Stimulated activated CD4-positive, alpha-beta T cell treated with anti-CD3 and anti-CD28 coated beads, Interleukin-2, amount 100 ng/mL, for 4 hours (primary cell): ENCODE data around the gene SNRPA.
"Not testable (repeated sequence)": the region's sequence is repeated elsewhere in the genome, so short reads cannot be mapped to it uniquely, and the experiment has no call there.

ENCODE experiments used
- DNase-seq: peaks from one replicate; pipeline ENCODE4 v3.0.0-alpha.2; 2020; ENCODE audit warnings: low read depth

SNRPA gene

DNA sequence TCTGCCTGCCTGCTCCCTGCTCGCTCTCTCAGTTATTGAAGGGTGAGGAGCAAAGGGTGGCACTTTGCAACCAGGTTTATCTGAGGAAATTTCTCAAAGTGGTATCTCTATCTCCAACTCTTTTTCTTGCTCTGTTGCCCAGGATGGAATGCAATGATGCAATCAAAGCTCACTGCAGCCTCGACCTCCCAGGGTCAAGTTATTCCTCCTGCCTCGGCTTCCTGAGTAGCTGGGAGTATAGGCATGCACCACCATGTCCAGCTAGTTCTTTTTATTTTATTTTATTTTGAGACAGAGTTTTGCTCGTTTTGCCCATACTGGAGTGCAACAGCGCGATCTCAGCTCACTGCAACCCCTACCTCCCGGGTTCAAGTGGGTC lies 5.6 kb upstream of the SNRPA start:
- no peak for DNase-seq

DNA sequence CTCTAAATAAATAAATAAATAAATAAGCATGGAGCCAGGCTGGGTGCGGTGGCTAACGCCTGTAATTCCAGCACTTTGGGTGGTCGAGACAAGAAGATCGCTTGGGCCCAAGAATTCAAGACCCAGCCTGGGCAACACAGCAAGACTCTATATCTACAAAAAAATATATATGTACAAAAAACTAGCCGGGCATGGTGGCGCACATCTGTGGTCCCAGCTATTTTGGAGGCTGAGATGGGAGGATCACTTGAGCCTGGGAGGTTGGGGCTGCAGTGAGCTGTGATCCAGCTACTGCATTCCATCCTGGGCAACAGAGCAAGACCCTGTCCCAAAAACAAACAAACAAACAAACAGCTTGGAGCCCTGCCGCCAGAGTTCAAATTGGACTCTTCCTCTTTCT lies 3.5 kb upstream of the SNRPA start:
- no peak for DNase-seq

DNA sequence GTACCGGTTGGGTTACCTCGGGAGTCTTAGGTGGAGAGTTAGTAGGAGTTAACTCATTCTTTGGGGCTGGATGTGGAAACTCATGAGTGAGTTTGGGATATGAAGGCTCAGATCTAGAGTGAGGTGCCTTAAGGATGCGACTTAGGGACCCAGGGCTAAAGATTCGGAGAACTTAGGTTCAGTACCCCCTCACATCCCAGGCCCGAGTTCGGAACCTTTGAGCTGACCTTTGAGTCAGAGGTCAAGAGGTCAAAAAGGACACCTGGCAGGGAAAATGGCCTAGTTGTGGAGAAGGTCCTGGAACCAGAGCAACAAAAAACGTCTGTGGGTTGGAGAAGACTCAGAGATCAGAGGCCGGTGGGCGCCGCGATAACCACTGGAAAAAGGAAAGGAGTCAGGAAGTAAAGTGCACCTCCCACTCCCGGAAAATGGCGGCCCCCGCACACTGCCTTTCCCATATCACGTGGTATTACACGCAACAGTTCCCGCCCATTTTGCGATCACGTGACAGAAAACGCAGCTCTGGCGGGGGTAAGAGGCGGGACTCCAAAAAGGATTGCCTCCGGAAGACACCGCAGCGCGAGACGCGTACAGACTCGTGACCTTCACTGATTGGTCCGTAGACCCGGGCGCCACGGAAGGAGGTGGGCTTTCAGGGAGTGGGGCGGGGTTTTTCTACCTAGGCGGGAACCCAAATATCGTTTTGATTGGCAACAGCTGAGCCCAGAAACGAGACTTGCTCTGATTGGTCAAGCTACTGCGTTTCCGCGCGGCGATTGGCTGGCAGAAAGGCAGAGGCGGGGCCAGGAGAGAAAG lies 737 bp upstream of the SNRPA start, which contains the start of gene ACTMAP:
Gene ACTMAP, minus strand, starts transcription at position 420 of the 816 bp plus-strand sequence. CDS start 674 bp downstream, outside the sequence.
- DNase-seq, result peak; percentile 99

DNA sequence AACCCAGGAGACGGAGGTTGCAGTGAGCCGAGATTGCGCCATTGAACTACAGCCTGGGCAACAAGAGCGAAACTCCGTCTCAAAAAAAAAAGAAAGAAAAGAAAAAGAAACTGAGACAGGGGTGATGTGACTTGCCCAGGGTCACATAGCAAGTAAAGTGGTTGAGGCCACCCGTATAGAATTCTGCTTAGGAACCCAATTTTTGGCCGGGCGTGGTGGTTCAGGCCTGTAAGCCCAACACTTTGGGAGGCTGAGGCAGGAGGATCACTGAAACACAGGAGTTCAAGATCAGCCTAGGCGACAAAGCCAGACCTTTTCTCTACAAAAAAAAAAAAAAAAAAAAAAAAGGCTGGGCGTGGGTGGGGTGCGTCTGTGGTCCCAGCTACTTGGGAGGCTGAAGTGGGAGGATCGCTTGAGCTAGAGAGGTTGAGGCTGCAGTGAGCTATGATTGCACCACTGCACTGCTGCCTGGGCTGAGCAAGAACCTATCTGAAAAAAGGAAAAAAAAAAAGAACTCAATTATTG lies 1.3 kb downstream of the SNRPA start:
- no peak for DNase-seq

DNA sequence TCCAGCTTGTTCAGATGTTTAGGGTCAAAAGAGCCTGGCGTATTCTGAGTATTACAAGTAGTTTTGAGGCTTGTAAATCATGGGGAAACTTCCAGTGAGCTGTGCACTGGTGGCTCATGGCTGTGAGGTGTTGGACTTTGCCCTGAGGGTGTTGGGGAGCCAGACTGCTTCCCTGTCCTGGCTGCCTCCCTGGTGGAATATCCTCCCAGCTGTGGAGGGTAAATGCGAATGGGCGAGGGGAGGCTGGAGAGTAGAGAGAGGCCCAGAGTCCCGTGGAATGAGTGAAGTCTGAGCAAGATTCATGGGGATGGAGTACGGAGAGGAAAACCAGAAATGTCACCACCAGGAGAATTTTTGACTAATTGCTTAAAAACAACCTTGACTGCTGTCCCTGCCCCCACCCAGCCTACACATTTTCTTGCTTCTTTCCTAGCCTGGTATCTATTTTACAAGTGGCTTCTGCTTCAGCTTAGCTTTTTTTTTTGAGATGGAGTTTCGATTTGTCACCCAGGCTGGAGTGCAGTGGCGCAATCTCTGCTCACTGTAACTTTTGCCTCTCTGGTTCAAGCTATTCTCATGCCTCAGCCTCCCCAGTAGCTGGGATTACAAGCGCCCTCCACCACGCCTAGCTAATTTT lies 3.7 kb downstream of the SNRPA start:
- peak; percentile 48 for DNase-seq

DNA sequence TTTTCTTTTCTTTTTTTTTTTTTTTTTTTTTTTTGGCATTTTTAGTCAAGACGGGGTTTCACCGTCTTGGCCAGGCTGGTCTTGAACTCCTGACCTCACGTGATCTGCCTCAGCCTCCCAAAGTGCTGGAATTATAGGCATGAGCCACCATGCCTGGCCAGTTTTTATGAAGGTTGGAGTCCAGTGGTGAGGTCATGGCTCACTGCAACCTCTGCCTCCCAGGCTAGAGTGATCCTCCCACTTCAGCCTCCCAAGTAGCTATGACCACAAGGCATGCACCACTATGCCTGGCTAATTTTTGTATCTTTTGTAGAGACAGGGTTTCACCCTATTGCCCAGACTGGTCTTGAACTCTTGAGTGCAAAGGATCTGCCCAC lies 4.2 kb downstream of the SNRPA start:
- DNase-seq, result no peak

DNA sequence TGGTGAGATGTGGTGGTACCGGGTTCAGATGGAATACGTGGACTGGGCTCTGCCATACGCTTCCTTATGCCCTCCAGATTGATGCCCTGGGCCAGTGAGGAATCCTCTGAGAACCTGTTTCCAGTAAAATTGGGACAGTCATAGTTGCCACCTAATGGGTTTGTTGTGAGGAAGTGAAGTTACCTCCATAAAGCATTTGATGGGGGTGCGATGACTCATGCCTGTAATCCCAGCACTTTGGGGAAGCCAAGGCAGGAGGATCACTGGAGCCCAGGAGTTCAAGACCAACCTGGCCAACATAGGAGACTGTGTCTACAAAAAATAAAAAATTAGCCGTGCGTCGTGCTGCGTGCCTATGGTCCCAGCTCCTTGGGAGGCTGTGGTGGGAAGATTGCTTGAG lies 4.8 kb downstream of the SNRPA start:
- no peak for DNase-seq

DNA sequence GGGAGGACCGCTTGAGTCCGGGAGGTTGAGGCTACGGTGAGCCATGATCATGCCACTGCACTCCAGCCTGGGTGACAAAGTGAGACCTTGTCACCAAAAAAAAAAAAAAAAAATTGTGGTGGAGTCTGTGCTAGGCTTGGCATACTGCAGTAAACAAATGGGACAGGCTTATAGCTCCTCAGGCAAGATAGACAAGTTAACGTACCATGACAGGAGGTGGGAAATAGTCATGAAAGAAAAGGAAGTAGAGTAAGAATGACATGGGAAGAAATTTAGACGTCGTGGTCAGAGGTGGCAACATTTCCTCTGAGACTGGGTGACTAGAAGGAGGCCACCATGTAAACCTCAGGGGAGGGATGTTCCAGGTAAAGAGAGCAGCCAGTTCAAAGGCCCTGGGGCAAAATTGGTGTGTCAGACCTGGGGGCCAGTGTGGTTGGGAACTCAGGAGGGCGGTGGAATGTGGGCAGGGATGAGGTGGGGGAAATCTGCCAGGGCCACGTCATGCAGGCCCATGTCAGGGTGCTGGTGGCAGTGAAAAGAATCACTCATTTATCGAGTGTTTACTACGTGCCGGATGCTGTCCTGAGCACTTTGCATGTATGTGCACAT lies 5.6 kb downstream of the SNRPA start:
- no peak for DNase-seq

DNA sequence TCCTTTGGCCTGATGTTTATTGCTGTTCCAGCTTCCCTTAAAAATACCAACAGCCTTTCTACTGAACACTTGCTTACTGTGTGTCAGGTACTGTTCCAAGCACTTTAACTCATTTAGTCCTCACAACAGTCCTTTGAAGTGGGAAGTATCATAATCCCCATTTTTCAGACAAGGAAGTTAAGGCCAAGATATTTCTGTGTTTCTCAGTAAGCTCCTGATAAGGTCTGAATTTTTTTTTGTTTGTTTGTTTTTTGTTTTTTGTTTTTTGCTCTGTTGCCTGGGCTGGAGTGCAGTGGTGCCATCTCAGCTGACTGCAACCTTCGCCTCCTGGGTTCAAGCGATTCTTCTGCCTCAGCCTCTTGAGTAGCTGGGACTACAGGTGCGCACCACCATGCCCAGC lies 7.5 kb downstream of the SNRPA start:
- no peak for DNase-seq

DNA sequence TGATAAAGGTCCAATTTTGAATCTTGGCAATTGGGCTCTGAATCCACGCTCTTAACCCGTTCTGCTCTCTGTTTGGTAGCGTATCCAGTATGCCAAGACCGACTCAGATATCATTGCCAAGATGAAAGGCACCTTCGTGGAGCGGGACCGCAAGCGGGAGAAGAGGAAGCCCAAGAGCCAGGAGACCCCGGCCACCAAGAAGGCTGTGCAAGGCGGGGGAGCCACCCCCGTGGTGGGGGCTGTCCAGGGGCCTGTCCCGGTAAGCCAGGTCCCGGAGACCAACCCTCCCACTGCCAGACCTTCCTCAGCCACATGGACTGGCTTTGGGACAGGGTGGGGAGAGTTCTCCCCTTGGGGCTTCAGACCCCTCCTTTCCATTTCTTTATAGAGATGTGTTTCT lies 8.3 kb downstream of the SNRPA start:
- no peak for DNase-seq

DNA sequence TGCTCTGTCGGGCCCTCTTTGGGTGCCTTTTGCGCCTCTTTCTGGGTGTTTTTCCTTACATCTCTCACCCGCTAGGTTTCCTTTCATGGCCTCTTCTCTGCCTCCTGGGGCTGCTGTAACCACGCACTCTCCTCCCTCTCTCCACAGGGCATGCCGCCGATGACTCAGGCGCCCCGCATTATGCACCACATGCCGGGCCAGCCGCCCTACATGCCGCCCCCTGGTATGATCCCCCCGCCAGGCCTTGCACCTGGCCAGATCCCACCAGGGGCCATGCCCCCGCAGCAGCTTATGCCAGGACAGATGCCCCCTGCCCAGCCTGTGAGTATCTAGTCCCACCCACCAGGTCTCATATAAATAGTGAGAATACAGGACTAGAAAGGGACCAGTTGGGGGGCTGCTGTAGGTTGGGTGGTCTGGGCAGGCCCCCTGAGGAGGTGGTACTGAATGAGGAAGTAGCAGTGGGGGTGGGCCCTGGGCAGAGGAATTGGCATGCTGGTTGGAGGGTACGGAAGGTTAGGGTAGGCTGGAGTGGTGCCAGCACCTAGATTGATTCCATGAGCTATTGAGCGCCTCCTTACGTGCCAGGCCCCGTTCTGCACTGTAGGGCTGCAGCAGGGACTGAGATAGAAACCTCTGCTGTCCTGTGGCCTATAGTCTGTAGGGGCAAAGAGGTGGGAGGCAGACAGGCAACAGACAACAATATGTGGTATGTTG lies 11.9 kb downstream of the SNRPA start:
- DNase-seq, result no peak

DNA sequence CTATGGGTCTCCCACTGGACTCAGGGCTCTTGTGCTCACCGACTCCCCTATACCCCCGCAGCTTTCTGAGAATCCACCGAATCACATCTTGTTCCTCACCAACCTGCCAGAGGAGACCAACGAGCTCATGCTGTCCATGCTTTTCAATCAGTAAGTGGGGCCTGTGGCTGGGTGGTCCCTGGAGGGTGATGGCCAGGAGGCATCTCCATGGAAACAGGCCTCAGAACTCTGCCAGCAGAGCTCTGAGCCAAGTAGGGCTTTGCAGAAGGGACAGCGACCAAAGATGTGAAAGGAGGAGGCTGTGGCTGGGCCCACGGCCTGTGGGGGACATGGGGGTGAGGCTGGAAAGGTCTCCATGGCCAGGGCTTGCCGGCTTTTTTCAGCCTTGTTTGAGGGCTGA lies 12.5 kb downstream of the SNRPA start:
- DNase-seq, result no peak

DNA sequence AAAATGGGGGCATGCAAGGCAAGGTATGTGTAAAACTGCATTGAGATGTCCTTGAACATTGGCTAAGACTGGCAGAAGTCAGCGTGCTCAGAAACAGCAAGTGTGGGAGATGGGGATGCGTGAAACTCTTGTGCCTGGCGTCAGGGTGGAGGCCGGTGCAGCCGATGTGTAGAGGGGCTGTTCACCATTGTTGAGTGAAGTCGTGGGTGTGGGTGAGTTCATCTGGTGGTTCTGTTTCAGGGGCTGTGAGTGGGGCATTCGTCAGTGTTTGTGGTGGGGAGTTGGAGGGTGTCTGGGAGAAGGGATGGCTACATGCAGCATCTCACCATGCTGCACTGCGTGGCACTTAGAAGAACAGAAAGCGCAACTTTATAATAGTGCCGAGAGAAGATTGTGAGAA lies 13.0 kb downstream of the SNRPA start:
- DNase-seq, result no peak

DNA sequence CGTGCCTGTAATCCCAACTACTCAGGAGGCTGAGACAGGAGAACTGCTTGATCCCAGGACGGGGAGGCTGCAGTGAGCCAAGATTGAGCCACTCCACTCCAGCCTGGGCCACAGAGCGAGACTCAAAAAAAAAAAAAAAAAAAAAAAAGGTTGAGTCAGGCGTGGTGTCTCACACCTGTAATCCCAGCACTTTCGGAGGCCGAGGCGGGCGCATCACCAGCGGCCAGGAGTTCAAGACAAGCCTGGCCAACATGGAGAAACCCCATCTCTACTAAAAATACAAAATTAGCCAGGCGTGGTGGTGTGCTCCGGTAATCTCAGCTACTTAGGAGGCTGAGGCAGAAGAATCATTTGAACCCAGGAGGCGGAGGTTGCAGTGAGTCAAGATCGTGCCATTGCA lies 15.4 kb downstream of the SNRPA start:
- DNase-seq, result not testable (repeated sequence)

DNA sequence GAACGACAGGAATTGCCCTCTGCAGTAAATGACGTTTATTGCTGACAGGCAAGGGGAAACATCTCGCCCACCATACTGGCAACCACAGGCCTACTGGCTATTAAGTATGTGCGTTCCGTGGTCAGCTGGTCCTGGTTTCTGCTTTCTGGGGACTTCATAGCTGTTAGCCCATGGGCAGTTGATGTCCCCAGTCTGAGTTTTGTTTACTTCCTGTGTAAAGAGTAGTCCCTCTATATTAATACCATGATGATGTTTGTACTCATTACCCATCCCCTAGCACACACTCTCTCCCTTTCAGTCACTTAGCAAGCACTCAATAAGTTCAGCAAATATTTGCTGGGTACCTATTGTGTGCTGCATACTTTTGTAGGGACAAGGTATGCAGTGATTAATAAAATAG lies 17.9 kb downstream of the SNRPA start:
- DNase-seq, result no peak

DNA sequence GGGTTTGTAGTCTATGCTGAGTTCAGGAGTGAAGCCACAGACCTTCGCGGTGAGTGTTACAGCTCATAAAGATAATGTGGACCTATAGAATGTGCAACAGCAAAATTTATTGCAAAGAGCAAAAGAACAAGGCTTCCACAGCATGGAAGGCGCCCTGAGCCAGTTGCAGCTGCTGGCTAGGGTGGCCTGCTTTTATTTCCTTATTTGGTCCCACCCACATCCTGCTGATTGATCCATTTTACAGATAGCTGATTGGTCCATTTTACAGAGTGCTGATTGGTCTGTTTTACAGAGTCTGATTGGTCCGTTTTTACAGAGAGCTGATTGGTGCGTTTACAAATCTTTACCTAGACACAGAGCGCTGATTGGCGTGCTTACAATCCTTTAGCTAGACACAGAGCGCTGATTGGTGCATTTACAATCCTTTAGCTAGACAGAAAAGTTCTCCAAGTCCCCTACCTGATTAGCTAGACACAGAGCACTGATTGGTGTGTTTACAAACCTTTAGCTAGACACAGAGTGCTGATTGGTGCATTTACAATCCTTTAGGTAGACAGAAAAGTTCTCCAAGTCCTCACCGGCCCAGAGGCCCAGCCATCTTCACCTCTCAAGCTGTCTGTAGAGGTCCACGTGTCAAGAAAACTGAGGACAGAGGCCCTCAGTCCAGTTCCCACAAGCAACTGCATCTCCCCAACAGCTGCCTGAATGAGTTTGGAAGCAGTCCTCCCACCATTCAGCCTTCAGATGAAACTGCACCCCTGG lies 20.3 kb downstream of the SNRPA start:
- DNase-seq, result not testable (repeated sequence)

DNA sequence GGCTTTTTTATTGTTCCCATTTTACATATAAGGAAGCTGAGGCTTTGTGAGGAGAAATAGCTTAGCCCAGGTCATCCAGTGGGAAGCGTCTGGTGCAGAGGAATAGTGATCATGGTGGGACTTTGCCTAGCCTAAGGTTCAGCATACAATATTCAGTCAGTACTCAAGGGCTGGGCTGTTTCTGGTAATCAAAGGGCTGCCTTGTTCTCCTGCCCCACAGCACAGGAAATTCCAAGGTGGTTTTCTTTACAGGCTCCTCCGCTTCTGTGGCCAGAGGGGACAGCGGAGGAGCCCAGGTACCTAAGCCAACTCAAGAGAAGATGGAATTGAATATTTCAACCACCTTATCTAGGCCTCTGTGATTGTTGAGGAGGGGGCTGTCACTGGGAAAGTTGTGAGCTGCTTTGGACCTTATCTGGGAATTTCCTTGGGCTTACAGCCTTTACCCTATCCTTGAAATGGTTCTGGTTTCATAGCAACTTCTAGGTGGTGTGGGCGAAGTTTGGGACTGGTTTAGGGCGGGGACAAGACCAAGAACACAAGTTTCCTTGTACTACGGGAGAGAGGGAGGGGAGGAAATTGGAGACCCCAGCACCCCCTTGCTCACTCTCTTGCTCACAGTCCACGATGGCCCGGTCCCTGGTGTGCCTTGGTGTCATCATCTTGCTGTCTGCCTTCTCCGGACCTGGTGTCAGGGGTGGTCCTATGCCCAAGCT lies 24.1 kb downstream of the SNRPA start, which contains the start of gene MIA:
Gene MIA, plus strand, starts transcription at position 606 of the 716 bp plus-strand sequence. Its CDS starts 22 bp downstream, at position 628.
- DNase-seq, result no peak

DNA sequence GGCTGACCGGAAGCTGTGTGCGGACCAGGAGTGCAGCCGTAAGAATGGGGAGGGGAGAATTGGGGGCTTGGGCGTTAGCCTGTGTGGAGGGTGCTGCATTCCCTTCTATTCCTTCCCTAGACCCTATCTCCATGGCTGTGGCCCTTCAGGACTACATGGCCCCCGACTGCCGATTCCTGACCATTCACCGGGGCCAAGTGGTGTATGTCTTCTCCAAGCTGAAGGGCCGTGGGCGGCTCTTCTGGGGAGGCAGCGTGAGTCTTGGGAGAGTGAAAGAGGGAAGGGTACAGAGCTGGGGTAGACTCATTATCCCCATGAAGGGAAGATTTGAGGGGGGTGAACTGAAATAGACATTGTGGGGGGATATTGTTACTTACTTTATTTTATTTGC lies 24.6 kb downstream of the SNRPA start:
- DNase-seq, result no peak

DNA sequence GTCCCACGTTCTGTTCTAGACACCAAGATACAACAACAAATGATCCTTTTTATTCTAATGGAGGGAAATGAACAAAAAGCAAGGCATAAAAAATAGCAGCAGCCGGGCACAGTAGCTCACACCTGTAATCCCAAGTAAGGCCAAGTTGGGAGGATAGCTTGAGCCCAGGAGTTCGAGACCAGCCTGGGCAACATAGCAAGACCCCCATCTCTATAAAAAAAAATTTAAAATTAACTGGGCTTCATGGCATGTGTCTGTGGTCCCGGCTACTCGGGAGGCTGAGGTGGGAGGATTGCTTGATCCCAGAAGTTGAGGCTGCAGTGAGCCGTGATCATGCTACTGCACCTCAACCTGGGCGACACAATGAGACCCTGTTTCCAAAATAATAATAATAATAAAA lies 25.4 kb downstream of the SNRPA start:
- DNase-seq, result no peak

DNA sequence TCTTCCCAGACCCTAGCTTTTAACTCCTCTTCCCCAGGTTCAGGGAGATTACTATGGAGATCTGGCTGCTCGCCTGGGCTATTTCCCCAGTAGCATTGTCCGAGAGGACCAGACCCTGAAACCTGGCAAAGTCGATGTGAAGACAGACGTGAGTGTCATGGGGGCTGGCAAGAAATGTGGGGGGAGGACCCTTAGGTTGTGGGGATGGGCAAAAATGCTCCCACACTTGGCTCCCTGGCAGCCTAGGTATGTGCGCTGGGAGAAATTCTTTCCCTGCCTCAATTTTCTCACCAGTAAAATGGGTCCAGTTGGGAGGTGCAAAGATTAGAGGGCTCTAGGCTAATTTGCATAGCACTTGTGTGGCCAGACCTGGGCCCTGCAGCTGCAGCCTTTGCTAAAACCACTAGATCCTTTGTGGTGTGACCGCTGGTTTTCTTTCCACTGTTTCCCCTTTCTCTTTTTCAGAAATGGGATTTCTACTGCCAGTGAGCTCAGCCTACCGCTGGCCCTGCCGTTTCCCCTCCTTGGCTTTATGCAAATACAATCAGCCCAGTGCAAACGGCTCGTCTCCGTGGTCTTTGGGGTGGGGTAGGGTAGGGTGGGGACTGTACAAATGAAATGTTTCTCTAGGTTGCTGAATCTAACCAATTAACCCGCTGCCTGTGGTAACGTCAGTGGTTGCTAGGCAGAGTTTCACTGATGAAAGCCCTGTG lies 26.1 kb downstream of the SNRPA start:
- peak; percentile 86 for DNase-seq
